Mammary epithelial cell (primary cell): ENCODE measurements around the gene CELSR2.

Source experiments
- CTCF ChIP-seq, 2 donors: IDR thresholded peaks in 1 of 2; conservative IDR thresholded peaks in 1 of 2; 2 replicates each; pipeline ENCODE4 v1.5.1; 2011 to 2012; ENCODE audit warnings: inconsistent platforms in 2 of 2, low read length in 2 of 2, mild to moderate bottlenecking in 2 of 2, control low read depth in 1 of 2, low read depth in 1 of 2; ENCODE audit not compliant: insufficient read depth in 1 of 2; ENCODE audit errors: extremely low read depth in 1 of 2
- EZH2 ChIP-seq: IDR thresholded peaks from 2 replicates; pipeline ENCODE4 v1.6.1; 2012; ENCODE audit warnings: low read length, inconsistent platforms, borderline replicate concordance

DNA sequence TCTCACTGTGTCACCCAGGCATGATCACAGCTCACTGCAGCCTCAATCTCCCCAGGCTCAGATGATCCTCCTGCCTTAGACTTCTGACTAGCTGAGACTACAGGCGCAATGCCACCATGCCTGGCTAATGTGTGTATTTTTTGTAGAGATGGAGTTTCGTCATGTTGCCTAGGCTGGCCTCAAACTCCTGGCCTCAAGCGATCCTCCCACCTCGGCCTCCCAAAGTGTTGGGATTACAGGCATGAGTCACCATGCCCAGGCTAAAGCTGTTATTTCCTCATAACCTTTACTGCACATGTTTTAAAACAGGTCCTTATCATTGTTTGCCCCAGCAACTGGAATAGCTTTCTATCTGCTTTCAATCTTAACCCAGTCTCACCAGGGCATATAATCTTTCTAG is 32.7 kb upstream of the CELSR2 start:
- no peak for TF ChIP-seq CTCF (conservative IDR thresholded peaks at IDR 0.05 in 1 of 2, IDR thresholded peaks at IDR 0.05 in 1 of 2; ENCODE audit: extremely low read depth in 1 of 2, insufficient read depth in 1 of 2, low read depth in 1 of 2, low read length in 2 of 2)
- TF ChIP-seq EZH2 = no peak
